Dedifferentiated amniotic fluid mesenchymal stem cell (primary cell): ENCODE measurements around the gene DOCK9.
A peak's percentile ranks its signal among the peaks of the same experiment; 100 is the strongest.

Experiments
- DNase-seq: peaks from one replicate; pipeline ENCODE4 v3.0.0-alpha.2; 2016; ENCODE audit errors: extremely low spot score

The DOCK9 gene

DNA sequence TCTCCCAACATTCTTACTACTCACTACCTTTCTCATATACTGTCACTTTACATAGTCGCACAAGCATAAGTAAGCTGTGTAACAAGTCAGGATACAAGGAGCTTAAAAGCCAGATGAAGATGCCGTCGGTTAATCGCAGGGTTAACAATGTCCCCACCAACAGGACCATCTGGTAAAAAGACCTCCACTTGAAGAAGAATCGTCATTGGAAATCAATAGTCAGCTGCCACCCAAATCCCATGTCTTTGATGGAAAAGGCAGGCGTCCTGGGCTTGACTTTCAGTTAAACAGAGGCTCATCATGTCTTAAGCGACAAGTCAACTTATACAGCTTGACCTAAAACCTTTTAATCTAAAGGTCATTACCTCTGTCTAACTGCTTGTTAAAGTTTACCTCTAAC is 27.2 kb downstream of the DOCK9 start:
- no peak for DNase-seq

DNA sequence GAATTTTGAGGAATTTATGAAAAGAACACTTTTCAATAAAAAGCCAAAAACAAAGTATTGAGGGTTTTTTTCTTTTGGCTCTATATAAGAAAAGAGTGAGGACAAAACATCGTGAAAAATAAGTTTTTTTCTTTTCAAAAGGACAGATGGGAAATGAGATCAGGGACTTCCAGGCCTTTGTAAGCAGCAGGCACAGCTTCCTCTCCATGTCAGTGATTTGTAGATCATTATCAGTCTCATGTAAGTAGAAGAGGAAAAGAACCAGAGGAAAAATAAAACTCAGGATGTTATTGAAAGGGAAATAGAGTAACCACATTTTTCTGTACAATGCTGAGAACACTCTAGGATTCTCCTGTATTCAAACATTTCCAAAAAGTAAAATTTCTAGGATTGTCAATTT is 29.9 kb downstream of the DOCK9 start:
- DNase-seq, result no peak

DNA sequence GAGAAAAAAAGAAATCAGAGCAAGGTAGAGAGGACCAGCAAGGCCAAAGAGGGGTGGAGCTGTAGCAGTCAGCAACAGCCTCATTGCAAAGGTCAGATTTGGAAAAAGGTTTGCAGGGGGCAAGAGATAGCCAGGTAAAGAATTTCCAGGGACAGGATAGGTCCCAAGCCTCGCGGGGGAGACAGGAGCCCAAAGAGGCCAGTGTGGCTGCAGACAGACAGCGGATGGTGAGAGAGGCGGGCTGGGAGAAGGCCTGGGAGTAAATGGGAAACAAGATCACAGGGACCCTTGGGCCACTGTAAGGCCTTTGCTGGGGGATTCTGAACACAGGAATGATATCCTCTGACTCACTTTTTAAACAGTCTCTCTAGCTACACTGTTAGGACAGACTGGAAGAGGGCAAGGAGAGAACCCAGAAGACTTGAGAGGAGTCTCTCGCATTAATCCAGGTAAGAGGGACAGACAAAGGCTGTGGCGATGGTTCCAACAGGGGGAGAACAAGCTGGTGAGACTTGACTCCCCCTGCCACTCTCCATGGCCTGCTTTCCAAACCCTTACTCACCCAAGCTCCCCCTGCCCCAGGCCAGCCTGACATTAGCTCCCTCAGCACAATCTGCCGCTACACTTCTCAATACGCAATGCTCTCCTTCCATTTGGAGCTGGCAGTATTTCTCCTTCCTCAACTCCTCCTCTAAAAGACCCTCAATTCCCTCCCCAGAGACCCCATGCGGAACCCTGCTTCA is 31.8 kb downstream of the DOCK9 start:
- no peak for DNase-seq

- no peak for DNase-seq
Measured at GRCh38 chr13:98944336-98944735, 33.5 kb downstream of the DOCK9 start.

DNA sequence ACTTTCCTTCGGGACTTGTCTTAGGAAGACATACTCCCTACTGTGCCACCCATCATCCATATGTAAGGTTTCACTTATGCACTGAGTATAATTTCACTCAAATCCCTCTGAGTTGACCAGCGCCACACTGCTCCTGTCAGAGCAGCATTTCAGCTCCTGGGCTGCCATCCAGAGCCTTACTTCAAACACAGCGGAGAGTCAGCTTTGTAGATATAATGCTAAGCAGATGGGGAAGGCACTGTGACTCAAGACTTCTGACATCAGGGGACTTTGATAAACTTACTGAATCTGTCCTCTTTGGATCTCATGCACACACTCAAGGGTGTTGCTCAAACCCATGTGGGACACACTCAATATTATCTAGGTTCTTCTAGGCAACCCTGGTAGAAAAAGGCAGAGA is 34.9 kb downstream of the DOCK9 start:
- no peak for DNase-seq

DNA sequence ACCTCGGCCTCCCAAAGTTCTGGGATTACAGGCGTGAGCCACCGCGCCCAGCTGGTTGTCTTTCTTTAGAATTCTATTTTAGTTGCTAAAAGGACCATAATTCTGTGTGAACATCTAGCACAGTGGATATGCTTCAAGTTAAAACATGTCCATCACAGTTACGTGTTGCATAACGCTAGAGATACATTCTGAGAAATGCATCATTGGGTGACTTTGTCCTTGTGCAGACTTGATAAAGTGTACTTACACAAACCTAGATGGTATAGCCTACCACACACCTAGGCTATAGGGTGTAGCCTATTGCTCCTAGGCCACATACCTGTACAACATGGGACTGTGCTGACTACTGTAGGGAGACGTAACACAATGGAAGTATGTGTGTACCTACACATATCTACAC is 35.4 kb downstream of the DOCK9 start:
- no peak for DNase-seq

GRCh38 chr13:98941536-98941935 is 36.3 kb downstream of the DOCK9 start:
- no peak for DNase-seq

GRCh38 chr13:98941126-98941525 is 36.7 kb downstream of the DOCK9 start:
- DNase-seq, result no peak

DNA sequence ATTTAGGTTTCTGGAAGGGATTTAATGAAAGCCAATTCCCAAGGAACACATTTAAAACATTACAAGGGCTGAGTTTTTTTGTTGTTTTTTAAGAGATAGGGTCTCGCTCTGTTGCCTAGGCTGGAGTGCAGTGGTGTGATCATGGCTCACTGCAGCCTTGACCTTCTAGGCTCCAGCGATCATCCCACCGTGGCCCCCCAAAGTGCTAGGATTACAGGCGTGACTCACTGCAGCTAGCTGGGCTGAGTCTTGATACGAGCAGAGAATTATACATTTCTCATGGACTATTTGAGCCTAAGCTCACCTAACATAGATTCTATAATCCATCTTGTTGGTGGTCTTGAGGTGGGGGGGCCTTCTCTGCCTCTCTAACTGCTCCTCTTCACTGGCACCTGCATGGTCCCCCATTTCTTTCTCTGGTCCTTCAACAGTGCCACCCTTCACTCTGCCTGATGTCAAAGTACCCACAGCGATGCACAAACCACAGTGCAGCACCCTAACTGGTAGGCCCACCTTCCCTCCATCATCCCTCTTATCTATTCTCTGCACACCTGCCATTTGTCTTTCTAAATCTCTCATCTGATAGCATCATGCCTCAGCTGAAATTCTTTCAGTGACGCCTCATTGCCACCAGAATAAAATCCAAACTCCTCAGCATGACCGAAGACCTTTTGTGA is 37.4 kb downstream of the DOCK9 start:
- no peak for DNase-seq

DNA sequence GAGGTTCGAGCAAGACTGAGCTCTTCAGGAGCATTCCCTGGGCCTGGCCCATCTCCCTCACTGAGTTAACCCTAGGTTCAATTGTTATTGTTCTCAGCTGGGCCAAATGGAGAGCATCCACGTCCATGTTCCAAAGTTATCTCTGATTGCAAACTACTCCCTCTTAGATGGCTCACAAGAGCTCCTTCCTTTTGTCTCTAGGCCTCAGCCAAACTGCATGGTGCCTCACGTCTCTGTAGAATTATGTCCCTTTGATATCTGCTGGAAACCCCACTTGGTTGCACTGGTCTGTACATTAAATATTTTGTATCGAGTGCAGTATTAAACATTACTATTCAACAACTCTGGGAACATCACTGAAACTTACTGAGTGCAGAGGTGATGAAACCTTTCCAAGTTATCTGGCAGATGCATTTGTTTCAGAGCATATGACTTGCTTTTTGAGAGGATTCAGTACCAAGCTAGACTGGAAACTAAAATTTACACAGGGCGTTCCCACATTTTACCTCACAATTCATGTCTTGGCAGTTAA is 38.1 kb downstream of the DOCK9 start:
- DNase-seq, result no peak

DNA sequence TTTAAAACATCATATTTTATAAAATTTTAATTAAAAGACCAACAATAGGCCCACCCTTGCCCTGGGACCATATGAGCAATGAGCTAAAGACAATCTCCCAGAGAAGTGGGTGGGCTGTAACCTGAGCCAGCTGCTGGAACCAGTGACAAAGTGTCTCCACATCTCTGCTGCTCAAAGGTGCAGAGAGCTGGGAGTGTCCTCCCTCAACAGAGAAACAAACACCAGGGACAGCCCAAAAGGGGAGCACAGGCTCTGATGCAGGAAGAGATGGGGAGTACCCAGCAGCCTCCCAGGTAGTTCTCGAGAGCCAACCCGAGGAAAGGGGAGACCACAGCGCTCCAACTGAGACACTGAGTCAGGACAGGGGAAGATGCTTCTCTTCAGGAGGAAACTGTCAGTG is 39.1 kb downstream of the DOCK9 start:
- DNase-seq, result no peak

DNA sequence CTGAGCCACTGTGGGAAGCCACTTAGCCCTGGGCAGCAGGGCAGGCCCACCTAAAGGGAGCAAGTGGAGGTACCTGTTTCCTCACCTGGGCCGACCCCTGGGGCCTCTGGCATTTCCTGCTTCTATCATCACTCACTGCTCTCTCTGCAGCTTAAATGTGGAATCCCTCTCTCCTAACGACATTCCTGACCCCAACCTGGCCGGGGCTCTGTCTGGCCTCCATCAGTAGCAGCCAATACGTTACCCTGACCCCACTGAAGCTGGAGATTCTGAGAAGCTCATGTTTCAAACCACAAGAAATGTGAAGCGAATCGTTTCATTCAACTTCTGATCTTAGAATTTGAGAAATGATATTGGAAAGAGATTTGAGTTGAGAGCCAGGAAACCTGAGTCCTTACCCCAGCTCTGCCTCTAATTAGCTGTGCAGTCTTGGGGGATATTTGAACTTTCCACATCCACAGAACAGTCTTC is 39.9 kb downstream of the DOCK9 start:
- peak; percentile 18 for DNase-seq

- DNase-seq, result no peak
Measured at GRCh38 chr13:98934243-98934642, 43.6 kb downstream of the DOCK9 start.

DNA sequence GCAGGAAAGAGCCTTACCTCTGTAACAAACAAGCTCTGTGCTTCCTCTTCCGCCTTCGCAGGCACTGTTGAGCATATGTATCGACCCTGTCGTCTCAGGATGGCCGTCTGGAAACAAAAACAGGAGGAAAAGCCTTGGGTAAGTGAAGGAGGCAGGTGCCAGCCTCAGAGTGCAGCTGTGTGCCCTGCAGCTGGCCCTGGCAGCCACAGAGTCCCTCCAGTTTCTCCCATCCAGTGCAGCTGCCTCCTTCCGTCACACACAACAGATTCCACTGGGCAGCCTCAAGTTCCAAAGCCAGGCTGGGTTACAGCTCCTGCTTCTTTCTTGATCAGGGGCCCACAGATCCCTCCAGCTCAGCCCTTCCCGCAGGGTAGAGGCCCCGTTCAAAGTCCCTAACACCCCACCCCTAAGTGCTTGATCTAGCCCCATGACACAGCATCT is 47.7 kb downstream of the DOCK9 start:
- DNase-seq, result no peak

DNA sequence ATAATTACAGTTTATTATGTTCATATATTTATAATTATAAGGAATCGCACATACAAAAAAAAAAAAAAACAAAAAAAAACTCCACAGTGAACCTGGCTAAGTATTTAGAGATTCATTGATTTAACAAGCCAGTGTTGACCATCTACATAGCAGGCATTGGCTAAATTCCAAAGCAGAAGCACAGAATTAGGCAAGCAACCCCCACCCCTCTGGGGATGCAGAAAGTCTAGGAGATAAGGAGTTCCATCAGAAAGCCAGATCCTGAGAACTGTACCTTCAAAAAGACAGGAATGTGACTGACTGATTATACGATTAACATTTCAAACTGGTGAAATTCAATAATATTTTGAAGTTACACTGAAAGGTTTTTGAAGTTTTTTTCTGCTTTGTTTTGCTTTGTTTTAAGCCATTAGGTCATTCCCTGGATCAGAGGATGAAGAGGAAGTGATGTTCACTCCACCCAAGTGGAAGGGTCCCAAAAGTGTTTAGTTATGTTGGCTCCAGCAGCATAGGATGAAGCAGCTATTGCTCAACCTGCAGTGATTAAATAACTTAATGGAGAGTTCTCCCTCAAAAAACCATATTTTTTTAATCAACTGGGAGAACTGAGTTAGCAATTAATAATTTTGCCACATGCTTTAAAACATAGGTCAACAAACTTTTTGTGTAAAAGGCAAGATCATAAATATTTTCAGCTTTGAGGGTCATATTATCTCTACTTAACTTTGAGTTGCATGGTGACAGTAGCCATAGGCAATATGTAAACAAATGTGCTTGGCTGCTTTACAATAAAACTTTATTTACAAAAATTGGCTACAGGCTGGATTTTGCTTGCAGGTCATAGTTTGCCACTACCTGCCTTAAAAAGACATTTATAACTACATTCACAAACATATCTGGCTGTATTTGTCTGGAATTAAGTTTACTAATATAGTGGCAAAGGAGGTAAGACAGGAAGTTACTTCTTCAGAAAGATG is 49.6 kb downstream of the DOCK9 start:
- DNase-seq, result peak; percentile 26

DNA sequence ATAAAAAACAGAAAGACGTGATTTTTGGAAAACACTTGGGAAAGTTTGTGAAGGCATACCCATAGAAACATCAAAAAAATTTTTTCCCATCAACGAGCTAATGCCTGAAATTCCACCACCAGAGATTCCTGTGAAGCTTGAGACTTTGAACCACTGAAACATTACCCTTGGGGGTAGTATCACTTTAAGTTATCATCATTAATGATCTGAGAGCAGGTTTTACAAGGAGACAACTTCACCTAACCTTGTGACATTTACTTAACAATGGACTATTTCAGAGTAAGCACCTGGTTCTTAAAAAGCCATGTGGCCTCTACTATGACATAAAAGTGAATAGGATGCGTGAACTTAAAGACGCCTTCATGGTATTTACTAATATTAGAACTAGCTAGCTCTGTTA is 51.9 kb downstream of the DOCK9 start:
- DNase-seq, result no peak

GRCh38 chr13:98923641-98924397 is 54.0 kb downstream of the DOCK9 start:
- no peak for DNase-seq

- DNase-seq, result no peak
Measured at GRCh38 chr13:98922306-98922705, 55.6 kb downstream of the DOCK9 start.

DNA sequence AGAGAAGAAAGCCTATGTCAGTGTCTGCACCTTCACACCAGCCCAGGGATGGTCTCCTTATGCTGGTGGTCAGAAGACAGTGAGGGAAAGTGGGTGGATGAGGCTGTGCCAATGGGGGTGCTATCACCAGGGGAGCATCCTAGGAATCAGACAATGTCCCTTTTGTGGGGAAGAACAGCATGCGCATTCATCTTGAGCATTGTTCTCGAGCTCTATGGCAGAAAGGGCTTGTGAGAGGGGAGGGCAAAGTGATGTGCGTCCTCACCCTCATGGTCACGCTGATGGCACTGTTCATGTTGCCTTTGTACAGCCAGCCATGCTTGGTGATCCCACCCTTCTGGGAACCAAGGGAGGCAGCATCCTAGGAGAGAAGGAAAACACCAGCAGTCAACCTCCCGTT is 56.1 kb downstream of the DOCK9 start:
- DNase-seq, result no peak

DNA sequence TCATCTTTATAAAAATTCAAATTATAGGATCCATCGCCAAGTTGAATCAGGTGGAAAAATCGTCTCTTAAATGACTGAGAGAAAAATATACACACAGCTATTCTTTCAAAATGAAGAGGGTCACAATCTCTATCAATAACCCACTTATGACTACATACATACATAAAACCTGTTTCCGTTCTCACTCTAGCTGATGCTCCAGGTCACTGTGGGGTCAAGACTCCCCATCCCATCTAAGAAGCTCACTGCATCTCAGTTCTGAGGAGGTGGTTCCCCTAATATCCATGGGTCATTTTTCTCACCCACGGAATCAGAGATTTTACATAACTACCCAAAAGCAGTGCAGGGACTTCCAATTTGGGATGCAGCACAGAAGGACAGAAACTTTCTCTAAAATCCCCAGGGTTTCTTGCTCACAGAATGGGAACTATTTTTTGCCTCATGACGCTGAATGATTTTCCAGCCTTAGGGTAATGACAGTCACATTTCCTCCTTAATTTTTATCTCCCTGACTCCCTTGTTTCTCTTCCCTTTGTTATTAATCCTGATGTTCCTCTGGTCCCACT is 56.8 kb downstream of the DOCK9 start:
- DNase-seq, result no peak

GRCh38 chr13:98919566-98919965 is 58.3 kb downstream of the DOCK9 start:
- DNase-seq, result no peak
